Measurements from ENCODE around the gene NAP1L4.

The NAP1L4 gene

GRCh38 chr11:3010521-3011275 lies 18.6 kb upstream of the NAP1L4 start:
- DNase-seq = no peak

DNA sequence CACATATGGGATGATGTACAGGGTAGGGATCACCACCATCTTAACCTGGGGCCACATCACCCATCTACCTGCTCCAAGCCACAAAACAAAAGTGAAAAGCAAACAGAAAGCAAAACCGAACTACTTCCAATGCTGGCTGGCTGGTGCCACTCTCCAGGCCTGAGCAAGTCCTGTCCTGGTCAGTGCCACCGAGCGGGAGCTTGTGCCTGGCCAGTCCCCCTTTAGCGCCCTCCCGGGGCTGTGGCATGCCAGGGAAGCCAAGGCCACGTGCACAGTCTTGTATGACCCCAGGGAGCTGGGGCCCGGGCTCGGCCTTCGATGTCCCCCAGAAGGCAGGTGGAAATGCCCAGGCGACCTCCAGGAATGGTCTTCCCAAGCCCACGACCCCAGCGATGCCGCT lies 17.9 kb upstream of the NAP1L4 start:
- no peak for DNase-seq

GRCh38 chr11:3009481-3009880 lies 17.4 kb upstream of the NAP1L4 start:
- no peak for DNase-seq

DNA sequence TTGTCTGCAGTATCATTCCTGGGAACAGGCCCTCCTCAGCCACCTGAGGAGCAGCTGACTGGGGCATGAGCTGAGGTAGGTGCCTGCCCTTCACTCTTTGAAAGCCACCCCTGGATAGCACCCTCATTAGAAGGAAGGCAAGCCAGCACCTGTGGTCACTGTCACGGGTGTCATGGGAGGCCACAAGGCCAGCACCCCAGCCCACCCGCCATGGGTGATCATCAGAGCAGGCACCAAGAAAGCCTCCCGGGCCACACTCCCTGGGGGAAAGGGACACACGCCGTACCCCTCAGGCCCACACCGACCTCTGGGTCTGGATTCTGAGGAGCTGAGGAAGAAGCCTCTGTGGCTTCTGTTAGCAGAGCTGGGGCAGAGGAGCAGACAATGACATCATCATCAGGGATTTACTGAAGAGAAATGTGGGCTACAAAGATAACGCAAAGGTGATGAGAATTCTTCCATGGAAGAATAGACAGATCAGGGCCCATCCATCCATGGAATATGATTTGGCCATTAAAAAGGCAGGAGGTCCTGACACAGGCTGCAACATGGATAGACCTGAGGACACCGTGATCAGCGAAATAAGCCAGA lies 16.7 kb upstream of the NAP1L4 start:
- no peak for DNase-seq

DNA sequence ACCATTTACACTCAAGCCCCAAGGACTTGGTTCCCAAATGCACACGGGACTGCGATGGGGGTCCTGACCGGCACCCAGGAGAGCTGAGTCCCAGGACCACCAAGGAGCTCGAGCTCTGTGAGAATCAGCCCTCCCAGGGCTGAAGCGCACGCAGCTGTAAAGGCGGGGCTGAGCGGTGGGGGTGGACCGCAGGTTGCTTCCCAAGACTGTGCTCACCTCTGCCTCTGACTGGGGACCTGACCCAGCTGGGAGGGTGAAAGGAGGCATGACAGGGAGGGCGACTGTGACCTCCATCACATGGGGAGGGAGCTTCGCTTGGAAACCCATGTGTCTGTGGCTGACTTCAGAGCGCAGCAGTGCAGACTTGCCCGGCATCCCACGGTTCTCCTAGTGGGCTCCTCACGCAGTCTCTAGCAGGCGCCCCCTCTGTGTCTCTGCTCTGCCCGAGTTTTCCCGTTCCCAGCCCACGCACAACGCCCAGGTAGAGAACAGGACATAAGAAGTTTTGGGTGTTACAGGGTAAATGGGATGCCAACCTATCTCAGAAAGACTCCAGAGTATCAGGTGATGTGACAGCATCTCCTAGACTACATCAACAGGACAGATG lies 15.4 kb upstream of the NAP1L4 start:
- no peak for DNase-seq

DNA sequence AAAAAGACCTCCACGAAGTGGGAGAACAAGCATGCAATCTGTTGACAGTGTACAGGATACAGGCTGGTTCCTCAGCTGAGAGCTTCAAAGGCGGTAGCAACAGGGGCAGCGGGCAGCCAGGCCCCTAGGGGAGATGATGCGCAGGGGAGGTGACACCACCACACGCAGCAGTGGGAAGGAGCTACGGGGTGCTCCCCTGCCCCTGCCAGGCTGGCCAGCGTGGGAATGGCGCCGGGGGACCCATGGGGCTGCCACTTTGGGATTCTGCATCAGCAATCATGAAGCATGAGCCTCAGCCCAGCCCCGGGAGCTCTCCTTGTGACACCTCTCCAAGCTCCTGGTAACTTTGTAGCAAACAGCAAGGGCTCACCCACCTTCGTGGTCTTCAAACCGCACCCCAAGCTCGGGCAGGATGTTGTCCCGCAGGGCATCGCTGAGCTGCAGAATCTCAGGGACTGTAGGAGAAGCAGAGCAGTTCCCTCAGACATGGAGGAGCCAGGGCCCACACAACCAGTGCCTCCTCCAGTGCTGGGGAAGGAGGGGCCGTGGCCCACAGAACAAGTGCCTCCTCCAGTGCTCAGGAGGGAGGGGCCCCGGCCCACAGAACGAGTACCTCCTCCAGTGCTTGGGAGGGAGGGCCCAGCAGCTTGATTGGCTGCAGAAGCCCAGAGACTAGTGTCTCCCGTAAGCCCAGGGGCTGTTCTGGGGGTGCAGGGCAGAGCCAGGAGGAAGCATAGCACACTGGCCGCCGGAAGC lies 14.6 kb upstream of the NAP1L4 start:
- DNase-seq = no peak

- no peak for DNase-seq
Measured at GRCh38 chr11:3004481-3004880, 12.4 kb upstream of the NAP1L4 start.

DNA sequence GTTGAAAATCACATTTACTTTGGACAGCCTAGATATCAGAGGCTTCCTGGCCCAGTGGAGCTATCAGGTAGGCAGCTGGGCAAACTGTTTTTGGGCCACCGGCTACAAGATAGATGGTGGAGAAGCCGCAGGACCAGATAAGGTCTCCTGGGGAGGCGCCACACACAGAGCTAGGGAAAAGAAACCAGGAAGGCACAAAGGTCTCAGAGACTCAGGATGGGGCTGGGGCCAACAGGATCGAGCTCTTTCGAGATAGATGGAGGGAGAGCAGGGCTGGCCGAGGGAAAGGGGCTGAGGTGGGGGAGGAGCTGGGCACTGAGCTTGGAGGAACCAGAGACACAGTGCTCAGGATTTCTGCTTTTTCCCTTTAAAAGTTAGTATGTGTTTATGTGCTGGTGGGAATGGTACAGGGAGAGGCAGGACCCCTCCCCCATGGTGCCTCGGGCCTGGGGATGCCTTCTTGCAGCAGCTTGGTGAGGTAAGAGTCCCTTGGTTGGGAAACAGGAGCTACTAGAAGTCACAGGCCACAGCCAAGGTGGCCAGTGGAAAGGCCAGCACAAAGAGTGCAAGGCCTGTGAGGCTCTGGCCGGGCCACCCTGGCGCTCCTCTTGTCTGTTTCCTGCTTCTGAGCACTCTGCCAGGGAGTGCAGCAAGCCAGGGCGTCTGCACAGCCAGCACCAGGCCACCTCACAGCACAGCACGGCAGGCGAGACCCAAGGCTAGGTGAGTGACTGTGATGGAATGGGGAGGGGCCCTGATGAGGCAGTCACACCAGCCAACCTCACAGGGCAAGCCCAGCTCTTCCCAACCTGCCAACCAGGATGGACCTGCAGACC lies 11.5 kb upstream of the NAP1L4 start:
- no peak for DNase-seq

GRCh38 chr11:3002871-3003270 lies 10.7 kb upstream of the NAP1L4 start:
- no peak for DNase-seq

- DNase-seq = no peak
Measured at GRCh38 chr11:3002351-3002861, 10.3 kb upstream of the NAP1L4 start.

DNA sequence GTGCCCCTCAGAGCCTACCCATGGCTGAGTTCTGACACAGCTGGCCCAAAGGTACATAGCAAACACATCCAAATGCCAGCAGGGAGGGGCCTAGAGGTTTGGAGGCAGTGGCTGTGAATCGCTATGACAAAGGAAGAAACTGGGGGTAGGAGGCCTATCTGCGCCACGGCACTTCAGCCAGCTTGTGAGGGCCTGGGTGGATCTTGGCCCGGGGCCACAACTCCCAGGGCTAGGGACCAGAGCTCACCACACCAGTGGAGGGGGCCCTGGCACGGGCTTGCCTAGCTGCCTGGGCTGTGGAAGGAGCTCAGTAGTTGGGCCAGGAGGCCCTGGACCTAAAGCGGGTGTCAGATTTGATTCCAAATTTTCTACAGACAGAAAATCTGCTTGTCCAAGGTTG lies 9.4 kb upstream of the NAP1L4 start:
- DNase-seq = no peak

DNA sequence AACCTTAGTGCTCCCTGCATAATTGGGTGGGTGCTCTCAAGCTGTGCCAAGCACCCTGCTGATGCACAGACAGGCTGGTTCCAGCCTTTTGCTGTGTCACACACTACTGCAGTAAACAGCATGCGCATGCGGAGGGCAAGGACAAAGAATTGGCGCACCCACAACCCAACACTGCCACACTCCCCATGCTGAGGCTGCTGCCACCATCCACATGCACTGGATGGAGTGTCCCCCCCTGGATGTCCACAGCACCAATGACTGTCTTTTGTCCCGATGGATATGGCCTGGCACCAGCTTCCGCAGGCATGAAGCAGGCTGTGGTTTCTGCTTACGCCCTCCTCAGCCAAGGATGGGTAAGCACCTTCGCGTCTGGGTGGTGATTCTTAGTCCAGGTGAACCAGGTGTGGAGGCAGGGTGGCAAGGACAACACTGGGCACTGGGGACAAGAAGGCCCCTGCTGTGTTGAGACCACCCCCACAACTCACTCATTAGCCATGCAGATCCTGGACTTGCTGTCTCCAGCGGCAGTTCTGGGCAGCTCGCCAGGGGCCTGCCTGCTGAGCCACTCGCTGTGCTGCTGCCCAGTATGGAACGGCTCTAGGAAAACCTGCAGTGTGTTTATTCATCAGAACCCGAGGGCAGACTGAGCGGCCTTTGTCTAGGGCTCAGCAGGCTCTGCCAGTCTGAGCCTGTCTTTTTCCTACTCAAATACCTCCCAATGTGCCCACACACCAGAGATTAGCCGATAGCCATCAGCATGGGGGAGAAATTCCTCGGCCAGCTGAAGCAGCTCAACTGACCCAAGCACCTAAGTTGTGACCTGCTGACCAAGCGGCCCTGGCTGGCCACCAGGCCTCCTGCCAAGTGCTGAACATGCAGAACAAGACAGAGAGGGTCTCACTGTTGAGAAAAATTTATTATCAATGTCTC lies 8.2 kb upstream of the NAP1L4 start:
- DNase-seq = no peak

DNA sequence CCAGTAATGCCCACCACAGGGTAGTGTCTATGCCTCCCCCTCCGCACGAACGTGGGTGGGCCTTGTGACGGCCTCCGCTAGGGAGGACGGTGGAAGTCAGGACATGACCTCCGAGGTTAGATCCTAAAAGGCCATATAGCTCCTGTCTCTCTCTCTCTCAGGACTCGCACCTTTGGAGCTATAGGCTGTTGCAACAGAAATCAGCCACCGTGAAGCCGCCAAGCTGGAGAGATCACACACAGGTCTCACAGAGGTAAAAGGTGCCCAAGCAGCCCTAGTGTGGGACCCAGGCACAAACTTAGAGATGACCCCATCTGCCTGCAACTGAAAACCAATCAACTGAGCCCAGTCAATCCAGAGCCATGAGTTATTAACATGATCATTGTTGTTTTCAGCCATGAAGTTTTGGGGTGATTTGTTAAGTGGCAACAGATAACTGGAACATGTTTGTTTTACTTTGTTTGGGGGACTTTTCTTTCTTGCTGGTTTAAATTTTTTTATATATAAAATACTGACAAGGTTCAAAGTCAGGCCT lies 7.4 kb upstream of the NAP1L4 start:
- DNase-seq = no peak

- no peak for DNase-seq
Measured at GRCh38 chr11:2998073-2998850, 6.1 kb upstream of the NAP1L4 start.

GRCh38 chr11:2997406-2997805 lies 5.3 kb upstream of the NAP1L4 start:
- no peak for DNase-seq

GRCh38 chr11:2996976-2997375 lies 4.8 kb upstream of the NAP1L4 start:
- no peak for DNase-seq

GRCh38 chr11:2995893-2996554 lies 3.9 kb upstream of the NAP1L4 start:
- DNase-seq = no peak

GRCh38 chr11:2995031-2995561 lies 3.0 kb upstream of the NAP1L4 start:
- DNase-seq = no peak

DNA sequence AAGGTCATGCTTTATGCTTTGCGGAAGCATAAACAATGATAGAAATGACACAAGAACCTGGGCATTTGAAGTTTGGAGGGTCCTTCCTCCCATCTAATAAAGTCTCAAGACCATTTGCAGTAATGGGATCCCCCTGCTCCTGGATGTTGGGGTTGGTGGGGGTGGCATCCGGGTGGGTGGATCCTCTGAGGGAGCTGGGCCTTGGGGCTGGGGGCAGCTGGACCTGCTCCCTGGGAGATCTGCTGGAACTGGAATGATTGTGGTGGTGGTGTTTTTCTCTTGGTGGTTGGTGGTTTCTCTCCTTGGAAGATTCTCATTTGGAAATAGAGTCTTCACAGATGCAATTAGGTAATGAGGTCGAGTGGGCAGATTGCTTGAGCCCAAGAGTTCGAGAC lies 2.2 kb upstream of the NAP1L4 start:
- no peak for DNase-seq

- DNase-seq = no peak
Measured at GRCh38 chr11:2992997-2993325, 832 bp upstream of the NAP1L4 start.
